ENCODE results near the gene KHDRBS2.

DNA sequence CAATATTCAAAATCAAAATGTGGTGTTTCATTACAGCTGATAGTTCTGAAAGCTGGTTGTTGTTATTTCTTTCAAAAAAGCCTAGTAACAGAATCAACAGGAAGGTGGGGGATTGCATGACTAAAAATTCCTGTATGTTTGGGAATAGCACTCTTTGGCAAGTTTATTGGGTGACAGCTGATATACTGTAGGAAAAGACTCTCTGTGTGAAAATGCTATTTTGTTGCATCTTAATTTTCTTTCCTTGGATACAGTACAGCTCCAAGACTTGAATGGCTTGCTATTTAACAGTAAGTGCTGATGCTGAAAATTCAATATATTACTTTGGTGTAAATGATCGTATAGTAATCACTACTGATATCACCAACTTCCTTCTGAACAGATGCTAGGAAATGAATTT lies 336.1 kb downstream of the KHDRBS2 start:
- TF ChIP-seq EZH2 (IDR thresholded peaks at IDR 0.05): no peak
- TF ChIP-seq EZH2phosphoT487 (IDR thresholded peaks at IDR 0.05): no peak
- TF ChIP-seq, protein P1, sequence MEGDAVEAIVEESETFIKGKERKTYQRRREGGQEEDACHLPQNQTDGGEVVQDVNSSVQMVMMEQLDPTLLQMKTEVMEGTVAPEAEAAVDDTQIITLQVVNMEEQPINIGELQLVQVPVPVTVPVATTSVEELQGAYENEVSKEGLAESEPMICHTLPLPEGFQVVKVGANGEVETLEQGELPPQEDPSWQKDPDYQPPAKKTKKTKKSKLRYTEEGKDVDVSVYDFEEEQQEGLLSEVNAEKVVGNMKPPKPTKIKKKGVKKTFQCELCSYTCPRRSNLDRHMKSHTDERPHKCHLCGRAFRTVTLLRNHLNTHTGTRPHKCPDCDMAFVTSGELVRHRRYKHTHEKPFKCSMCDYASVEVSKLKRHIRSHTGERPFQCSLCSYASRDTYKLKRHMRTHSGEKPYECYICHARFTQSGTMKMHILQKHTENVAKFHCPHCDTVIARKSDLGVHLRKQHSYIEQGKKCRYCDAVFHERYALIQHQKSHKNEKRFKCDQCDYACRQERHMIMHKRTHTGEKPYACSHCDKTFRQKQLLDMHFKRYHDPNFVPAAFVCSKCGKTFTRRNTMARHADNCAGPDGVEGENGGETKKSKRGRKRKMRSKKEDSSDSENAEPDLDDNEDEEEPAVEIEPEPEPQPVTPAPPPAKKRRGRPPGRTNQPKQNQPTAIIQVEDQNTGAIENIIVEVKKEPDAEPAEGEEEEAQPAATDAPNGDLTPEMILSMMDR (IDR thresholded peaks at IDR 0.05): no peak

Data from neural progenitor cell (in vitro differentiated cells).